GM18907 (cell line): ENCODE data around the gene FAM210B.
"Not testable (repeated sequence)": the region's sequence is repeated elsewhere in the genome, so short reads cannot be mapped to it uniquely, and the experiment has no call there.

Experiments used
- ATAC-seq: cut with Tn5 transposase; IDR thresholded peaks from one replicate; pipeline ENCODE4 v1.9.1; 2021; ENCODE audit warnings: mild to moderate bottlenecking, moderate library complexity; ENCODE audit not compliant: unreplicated experiment

FAM210B gene

DNA sequence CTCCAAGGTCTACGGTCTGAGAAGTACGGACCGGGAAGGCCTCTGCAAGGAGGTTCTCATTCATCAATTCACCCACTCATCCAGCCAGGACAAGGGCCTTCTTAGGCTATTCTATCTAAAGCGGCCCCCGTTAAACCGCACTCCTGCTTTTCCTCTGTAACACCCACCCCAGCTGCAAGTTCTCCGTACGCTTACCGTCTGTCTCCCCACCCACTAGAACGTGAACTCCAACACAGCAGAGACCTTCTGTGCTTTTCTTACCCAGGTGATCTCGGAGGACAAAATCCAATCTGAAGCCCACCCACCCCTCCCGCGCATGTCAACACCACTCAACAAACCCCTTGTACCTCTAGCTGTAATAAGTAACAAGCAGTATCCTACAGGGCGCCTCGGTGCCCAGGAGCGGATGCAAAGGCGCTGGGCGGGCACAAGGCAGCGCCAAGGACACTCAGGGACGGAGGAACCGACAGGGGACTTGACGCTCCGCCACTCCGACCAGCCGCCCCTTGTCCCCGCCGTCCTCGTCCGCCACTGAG, 32.9 kb downstream of the FAM210B start:
- peak; percentile 41 for ATAC-seq

DNA sequence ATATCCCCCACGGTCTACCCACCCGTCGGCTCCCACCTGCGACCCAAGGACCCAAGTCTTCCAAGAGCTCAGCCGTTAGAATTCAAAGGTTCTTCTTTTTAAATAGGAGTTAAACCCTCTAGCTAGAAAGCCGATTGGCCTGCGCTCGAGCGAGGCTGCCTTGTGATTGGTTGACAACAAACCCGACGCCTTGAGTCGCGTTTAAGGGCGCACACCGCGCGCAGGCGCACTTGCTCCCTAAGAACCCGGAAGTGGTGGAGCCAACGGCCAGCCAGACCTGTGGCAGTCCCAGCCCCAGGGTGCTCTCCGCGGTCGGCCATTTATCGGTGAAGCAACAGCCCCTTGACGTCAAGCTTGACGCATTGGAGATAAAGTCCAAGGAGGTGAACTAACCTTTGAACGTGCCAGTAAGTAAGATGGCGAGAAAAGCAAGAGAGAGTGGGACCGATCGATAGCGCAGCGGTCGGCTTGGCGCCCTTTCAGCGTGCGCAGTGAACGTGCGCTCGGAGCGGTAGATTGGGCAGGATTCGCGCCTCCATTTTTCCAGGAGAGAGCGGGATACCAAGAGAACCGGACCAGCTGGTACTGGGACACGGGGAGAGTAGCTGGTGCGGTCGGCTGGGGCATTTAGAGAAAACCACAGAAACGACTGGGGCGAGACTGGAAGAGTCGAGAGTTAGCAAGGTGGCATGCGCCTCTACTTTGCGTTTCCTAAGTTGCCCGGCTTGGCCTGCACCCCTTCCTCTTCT, 33.5 kb downstream of the FAM210B start, which contains the start of the genes AURKA and CSTF1:
AURKA (minus strand) TSS at position 84 of the 749 bp plus-strand sequence. CDS start 4,018 bp downstream, outside the sequence.
CSTF1 (plus strand) TSS at position 514 of the 749 bp plus-strand sequence. CDS start 2,908 bp downstream, outside the sequence.
- ATAC-seq: peak; percentile 95

DNA sequence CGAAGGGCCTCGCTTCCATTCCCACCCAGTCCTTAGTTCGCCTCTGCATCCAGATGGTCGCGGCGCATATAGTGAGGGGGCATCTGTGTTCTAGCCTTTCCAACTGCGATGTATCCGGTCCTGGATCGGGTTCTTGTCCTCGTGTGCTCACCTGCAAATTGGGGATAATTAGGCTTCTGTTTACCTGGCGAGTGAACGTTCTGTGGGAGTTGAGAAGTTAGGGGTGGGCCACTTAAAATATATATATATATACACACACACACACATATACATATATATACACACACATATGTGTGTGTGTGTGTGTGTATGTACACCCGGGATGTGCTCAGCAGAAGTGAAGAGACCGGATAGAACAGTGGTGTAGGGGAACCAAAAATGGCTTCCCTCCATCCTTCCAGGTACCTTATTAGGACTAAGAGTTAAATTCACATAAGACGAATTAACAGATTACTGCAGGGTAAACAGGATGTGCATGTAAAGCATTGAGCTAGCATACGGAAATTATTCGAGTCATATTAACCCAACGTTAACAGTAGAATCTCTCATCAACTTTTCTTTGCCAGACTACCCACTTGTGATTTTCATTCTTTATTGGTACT, 34.2 kb downstream of the FAM210B start:
- no peak for ATAC-seq

DNA sequence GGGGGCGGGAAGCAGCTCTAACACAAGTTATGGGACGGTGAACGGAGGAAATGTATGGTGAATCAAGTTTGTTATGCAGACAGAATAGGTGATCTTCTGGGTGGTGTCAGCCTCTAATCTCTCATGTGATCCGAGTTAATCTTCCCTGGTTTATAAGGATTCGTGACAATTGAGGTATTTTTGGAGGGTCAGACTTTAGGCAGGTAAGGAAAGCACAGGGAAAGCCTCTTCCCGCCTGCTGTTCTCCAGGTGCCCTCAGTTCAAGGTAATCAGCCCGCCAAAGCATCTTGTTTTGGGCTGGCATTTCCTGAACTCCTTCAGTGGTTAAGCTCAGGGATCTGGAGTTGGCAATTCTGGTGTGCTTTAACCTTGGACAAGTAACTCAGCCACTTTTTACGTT, 34.9 kb downstream of the FAM210B start:
- no peak for ATAC-seq

DNA sequence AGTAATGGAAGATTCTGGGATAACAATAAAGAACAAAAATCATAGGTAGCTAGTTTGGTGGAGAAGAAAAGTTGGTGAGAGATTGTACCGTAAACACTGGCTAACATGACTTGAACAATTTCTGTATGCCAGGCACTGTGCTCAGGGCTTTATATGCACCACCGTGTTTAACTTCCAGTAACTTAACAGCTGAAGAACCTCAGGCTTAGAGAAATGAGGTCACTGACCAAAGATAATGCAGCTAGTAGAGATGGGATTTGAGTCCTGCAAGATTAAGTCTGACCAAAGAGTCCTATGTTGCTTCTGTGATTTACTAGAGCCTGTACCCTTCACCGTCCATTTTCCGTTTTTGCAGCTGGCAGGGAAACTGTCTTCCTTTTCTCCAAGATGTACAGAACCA, 36.4 kb downstream of the FAM210B start:
- no peak for ATAC-seq

DNA sequence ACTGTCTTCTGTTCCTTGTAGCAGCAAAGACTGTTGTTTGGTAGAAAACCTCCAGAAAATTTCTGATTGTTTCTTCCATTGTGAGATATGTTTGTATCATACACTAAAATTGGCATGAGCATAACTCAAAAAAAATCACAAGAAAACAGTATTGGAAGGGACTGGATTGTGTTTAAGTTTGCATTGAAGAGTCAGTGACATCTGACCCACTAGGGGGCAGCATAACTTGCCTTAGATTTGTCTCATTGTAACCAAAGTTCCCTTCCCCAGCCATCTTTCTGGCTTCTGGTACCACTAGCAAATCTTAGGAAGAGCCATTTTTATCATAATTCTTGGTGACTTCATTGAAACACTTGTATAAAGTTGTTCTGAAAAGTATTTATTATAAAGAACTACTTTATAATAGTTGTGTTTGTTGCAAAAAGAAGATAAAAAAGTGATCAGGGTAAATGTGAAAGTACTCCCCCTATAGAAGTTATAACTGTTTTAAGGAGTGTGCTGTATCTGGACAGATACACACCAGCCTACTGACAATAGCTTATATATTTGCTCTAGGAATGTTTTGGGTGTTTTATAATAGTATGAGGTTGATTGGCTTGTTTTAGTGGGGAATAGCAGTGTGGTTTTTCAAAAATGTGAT, 41.3 kb downstream of the FAM210B start:
- ATAC-seq: peak; percentile 71

DNA sequence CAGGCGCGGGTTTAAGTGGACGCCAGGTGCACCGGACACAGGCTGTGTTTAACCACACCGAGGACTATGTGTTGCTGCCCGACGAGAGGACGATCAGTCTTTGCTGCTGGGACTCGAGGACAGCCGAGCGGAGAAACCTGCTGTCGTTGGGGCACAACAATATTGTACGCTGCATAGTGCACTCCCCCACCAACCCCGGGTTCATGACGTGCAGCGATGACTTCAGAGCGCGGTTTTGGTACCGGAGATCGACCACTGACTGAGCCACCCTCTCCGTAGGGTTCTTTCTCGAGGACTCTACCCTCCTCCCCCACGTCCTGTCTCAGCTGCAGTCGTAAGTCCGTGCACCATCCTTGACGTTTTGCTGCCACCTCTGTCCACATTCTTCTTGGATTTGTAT, 44.7 kb downstream of the FAM210B start:
- ATAC-seq: no peak

DNA sequence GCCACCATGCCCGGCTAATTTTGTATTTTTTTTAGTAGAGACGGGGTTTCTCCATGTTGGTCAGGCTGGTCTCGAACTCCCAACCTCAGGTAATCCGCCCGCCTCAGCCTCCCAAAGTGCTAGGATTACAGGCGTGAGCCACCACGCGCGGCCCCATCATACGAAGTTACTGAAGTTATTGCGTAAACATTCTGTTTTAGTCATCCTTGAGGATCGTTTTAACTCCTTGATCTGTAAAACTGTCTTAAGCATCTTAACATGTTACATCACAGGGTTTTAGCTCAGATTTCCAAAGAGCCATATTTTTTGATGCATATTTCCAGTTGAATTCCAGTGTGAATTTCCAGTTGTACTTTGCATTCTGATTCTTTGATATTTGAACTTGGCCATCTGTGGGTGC, 46.6 kb downstream of the FAM210B start:
- ATAC-seq: not testable (repeated sequence)

DNA sequence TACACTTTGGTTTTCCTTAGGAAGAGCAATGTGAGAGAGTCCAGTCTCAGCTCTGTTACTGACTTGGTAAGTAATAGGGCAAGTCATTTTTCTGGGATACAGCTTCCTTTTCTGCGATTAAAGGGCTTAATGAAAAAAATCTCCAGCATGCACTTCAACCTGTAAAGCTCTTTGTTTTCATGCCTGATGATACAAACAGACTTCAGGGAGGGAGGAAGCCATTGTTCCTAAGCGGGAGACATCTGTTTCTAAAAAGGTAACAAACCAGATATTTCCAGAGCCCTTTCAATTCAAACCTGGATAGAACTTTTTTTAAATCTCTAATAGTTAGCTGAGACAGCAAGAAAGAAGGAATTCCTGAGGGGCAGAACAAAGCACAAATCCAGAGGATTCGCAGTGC, 48.1 kb downstream of the FAM210B start:
- ATAC-seq: no peak

DNA sequence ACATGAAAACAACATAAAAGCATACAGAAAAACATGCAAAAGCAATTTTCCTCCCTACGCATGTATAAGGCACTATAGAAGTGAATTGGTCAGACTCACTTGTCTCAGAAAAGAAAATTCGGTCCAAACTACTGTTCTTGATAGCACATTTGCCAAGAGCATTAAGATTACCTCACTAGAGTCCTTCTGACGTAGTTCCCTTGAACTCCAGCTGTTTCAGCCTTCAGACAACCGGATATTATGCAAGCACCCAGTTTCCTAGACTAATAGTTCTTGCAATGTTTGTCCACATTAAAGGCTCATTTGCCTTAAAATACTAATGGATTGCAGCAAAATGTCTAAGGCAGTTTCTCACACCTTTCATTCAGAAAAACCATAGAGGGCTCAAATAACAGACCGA, 50.7 kb downstream of the FAM210B start:
- ATAC-seq: no peak

DNA sequence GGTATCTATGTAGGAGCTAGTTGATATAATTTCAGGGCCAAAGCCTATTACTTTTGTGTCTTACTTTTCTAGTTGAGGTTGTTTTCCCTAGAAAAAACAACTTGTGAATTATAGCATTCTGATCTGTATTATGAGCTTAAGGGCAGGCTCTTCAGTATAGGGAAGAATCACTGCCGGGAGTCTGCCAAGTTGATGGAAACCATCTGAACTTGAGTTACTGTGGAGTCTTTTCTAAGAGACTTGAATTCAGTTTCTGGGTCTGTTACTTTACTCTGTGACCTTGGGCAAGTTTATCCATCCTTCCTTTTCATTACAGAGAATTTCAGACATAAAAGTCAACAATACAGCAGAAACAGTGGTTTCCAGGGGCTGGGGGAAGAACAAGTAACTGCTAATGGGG, 51.2 kb downstream of the FAM210B start:
- no peak for ATAC-seq

DNA sequence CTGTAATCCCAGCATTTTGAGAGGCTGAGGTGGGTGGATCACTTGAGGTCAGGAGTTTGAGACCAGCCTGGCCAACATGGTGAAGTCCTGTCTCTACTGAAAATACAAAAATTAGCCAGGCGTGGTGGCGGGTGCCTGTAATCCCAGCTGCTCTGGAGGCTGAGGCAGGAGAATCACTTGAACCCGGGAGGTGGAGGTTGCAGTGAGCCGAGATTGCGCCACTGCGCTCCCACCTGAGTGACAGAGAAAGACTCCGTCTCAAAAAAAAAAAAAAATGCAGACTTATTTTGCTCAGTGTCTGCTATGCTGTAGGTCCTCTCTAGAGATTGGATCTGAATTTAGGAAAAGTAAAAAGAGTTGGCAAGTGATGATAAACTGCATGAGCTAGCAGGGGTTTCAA, 52.5 kb downstream of the FAM210B start:
- ATAC-seq: not testable (repeated sequence)

DNA sequence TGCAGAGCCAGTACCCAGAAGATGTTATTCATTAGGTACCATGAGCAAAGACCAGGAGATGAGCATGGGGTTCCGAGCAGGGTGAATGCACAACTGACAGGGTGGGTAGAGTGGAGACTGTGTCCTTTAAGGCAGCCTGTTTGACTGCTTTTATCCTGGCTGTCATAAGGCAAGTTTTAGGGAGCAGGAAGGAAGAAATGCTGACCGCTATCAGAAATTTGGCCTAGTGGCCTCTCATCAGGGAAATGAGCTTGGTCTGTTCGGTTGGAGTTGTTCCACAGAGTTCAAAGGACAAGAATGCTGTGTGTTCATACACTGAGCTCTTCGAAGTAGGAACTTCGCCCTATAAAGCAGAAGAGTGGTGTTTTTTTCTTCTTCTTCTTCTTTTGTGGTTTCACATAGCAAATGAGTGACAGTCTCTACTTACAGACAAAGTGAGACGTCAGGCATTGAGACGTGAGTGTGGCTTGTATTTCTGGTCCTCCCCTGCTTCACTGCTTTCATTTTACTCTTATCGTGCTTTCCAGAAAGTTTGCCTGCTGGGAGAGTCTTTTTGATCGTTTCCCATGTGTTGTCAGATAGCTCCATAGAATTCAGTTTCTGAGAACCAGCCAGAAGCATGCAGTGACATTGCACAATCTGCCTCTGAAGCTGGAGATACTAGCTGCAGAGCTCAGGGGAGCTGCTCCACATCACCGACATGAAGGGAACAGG, 53.1 kb downstream of the FAM210B start, which contains the start of gene CASS4:
CASS4 (plus strand) TSS at position 502 of the 714 bp plus-strand sequence; CDS start at position 701, 199 bp downstream.
- peak; percentile 74 for ATAC-seq

DNA sequence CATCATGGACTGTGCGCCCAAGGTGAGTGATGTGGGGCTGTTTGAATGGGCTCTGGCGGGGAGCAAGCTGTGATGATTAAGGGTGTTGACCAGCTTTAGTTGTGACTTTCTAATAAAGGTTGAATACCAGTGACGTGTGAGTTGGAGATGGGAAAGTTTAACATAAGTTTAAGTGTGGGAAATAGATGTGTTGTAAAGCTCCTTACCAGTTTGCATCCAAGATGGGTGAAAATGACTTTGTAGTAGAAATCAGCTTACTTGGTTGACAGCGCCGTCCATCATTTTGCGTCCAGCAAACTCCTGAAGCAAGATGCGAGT, 53.7 kb downstream of the FAM210B start:
- no peak for ATAC-seq

DNA sequence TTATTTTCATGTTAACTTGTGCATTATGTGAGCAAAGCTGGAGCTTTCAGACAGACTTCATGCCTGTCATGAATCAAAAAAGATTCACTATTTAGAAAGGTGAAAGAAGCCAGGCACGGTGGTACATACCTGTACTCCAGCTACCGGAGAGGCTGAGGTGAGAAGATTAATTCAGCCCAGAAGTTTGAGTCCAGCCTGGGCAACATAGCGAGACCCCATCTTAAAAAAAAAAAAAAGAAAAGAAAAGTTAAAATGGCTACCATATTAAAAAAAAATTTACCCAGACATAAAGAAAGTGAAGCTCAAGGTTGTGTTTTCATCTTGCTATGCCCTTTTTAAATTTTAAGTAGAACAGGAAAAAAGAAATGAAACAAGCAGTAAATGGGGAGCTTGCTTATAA, 54.2 kb downstream of the FAM210B start:
- no peak for ATAC-seq

DNA sequence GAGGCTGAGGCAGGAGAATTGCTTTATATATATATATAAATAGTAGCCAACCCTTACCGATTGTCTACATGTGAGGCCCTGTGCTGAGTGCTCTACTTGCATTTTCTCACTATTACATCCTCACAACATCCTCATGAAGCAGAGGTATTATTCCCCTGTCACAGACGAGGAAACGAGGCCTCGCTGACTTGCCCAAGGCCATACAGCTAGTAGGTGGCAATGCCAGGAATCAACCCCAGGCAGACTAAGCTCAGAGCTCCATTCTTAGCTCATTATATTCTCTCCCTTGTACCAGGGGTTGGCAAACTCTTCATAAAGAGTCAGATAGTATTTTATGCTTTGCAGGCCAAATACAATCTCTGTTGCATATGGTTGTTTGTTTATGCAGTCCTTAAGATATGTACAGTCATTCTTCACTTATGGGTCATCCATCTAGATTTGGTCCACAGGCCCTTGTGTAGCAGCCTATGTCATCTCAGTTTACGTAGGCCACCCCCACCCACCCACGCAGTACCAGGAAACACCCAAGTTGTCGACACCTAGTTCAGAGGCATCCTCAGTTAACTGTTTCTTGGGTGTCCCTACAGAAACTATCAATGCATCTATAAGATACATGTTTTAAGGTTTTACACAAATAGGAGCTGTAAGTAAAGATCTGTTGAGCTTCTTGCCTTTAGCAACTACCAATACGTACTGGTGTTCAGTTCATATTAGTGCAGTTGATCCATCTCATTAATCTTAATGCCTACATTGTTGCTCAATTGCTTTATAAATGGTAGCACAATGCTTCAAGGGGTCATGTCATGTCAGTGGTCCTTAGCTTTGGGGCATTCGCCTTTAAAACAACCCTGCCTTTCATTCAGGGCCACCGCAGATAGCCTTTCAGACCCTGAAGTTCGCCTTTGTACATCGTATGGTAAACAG, 56.3 kb downstream of the FAM210B start:
- no peak for ATAC-seq

DNA sequence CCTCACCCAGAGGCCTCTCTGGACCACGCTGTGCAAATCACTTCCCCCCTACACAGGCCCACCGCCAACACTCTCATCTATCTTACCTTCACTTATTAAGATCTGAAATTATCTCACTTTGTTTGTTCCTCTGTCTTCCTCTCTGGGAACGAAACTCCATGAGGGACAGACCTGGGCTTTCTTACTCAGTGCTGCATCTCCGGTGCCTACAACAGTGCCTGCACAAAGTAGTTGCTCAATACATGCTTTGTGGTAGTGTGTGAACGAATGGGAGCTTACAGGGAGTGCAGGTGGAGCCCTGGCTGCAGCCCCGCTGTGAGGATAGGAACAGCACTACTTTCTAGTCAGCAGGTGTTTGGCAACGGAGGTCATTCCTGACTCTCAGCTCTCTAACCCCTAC, 58.6 kb downstream of the FAM210B start:
- ATAC-seq: no peak

DNA sequence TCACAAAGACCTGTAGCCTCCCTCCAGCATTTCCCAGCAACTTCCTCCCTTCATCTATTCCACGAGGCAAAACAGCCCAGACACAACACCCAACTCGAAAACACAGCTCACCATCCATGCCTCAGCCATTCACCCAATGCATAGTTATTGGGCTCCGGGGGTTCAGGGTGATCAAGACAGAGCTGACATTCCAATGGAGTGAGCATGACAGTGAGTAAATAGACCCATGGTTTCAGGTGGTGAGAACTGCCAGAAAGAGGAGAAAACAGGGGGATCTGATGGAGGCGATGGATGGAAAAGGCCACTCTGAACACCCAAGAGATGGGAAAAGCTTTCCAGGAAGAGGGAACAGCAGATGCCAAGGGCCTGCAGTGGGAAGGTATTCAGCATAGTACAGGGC, 59.1 kb downstream of the FAM210B start:
- ATAC-seq: no peak
